Fibroblast of lung (primary cell): ENCODE data around the gene NUP107.

Experiments used
- CTCF ChIP-seq, 2 donors: IDR thresholded peaks in 1 of 2; conservative IDR thresholded peaks in 1 of 2; 1 replicate in 1 of 2; 2 replicates in 1 of 2; pipeline ENCODE4 v1.5.1; 2011 to 2012; ENCODE audit warnings: low read length in 2 of 2, control low read depth in 1 of 2, inconsistent platforms in 1 of 2, low read depth in 1 of 2, mild to moderate bottlenecking in 1 of 2
- EZH2 ChIP-seq: IDR thresholded peaks from 2 replicates; pipeline ENCODE4 v1.5.1; 2012; ENCODE audit warnings: low read length, control low read depth, mild to moderate bottlenecking; ENCODE audit errors: missing control alignments

GRCh38 chr12:68786929-68787328 lies 100.2 kb downstream of the NUP107 start:
- TF ChIP-seq CTCF (conservative IDR thresholded peaks at IDR 0.05 in 1 of 2, IDR thresholded peaks at IDR 0.05 in 1 of 2; ENCODE audit: low read depth in 1 of 2, low read length in 2 of 2) (no peak), EZH2 (no peak)
